Measurements from ENCODE around the gene FSD2. TPM values are rescaled to one million over a fixed set of nuclear protein-coding genes. Genes with fewer than 3 reads are reported as not detected.

FSD2 gene
- total and polyA plus RNA-seq, 2 donors (not counting 1 experiment from before 2014, with no cell fraction given): not detected

GRCh38 chr15:82810890-82811426 is 5.1 kb upstream of the FSD2 start:
- peaks cover 53% of the 10 kb centered on the region for H3K79me2 ChIP-seq (ENCODE audit: control insufficient read depth, insufficient read depth, low read length)

More at GRCh38 chr15:82810890-82811426, 5.1 kb upstream of the FSD2 start:
- Histone ChIP-seq H3K4me3 (ENCODE audit: control extremely low read depth in 1 of 5, extremely low read depth in 1 of 5, insufficient read depth in 1 of 5, low read depth in 2 of 5, low read length in 4 of 5) (peak overlapping the region; percentile 82 to 96 (median 86)), H3K4me2 (replicated peaks; ENCODE audit: low read depth, low read length, poor library complexity, severe bottlenecking) (peak overlapping the region; percentile 75), H3K4me1 (ENCODE audit: control insufficient read depth in 2 of 2, insufficient read depth in 2 of 2, low read length in 2 of 2) (peaks cover 22 to 29% of the 10 kb centered on the region in 2 donors), H3K9me3 (ENCODE audit: control extremely low read depth in 1 of 3, control insufficient read depth in 2 of 3, insufficient read depth in 1 of 3, low read length in 2 of 3) (no peaks in the 10 kb centered on the region), H2AFZ (ENCODE audit: insufficient read depth, low read depth, low read length, poor library complexity, severe bottlenecking) (no peak overlapping the region), H3K27ac (ENCODE audit: low read length in 2 of 2) (peak overlapping the region; percentile 91 to 99), H4K20me1 (ENCODE audit: control insufficient read depth, insufficient read depth, low read length, poor library complexity, severe bottlenecking) (peaks cover 7% of the 10 kb centered on the region), H3K36me3 (replicated peaks in 1 of 2; ENCODE audit: control extremely low read depth in 1 of 2, control insufficient read depth in 1 of 2, extremely low read depth in 1 of 2, insufficient read depth in 2 of 2, low read length in 1 of 2) (peaks cover 4 to 25% of the 10 kb centered on the region in 2 experiments), H3K27me3 (replicated peaks in 1 of 4; ENCODE audit: control extremely low read depth in 1 of 4, control insufficient read depth in 3 of 4, insufficient read depth in 4 of 4, low read length in 3 of 4) (no peaks in the 10 kb centered on the region), H3K9ac (ENCODE audit: low read length) (peak overlapping the region; percentile 98)
- peaks cover 45% of the 10 kb centered on the region for H3K4me1 Mint-ChIP-seq
- DNase-seq (peak; percentile 69), ATAC-seq (ENCODE audit: low read depth) (no peak)
- H3K4me3 Mint-ChIP-seq: peak overlapping the region; percentile 86
- CTCF ChIA-PET: interaction anchor here (0.6 to 1.7 kb wide), 7 partner anchors 22 to 251 kb away, joined by 3 to 7 read pairs (median 4); no protein-coding TSS in a partner anchor
- POLR2A ChIA-PET: interaction anchor here (1.3 to 2.4 kb wide), 3 partner anchors 61 to 271 kb away, joined by 4 to 7 read pairs (median 4); partner anchors contain the start of genes RAMAC and RPS17
- no CpG with 5 or more reads among the region's 6 CpGs for WGBS (ENCODE audit: insufficient coverage)
- no peaks in the 10 kb centered on the region for H3K27me3 Mint-ChIP-seq
- no peaks in the 10 kb centered on the region for H3K9me3 Mint-ChIP-seq (ENCODE audit: insufficient read depth)
- TF ChIP-seq CTCF (IDR thresholded peaks at IDR 0.05) (no peak), EZH2 (IDR thresholded peaks at IDR 0.05; ENCODE audit: borderline replicate concordance, insufficient read depth, low read depth, low read length, poor library complexity, severe bottlenecking) (no peak)
- H3K27ac Mint-ChIP-seq: peak overlapping the region; percentile 89
- intact Hi-C loops (cut with micrococcal nuclease): loop anchor here (1.0 to 2.0 kb wide), 2 partner anchors 33 to 102 kb away; partner anchors contain the start of gene AP3B2

Measured in B cell (primary cell).